ENCODE data around the gene EIF3K.

DNA sequence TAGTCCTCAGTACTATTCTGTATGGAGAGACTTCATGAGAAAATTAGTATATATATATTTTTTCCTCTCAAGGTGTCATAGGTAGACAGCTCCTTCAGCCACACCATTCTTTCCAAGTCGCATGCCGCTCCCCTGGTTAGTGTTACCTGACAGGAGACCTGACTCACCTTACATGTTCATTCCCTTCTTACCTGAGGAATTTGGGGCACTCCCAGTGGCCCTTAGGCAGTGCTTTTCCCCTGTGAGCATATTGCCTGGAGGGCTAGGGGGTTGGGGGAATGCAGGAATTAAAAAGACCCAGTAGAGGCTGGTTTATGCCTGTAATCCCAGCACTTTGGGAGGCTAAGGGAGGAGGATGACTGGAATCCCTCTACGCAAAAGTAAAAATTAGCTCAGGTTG is 19.5 kb downstream of the EIF3K start:
- TF ChIP-seq, protein P1, sequence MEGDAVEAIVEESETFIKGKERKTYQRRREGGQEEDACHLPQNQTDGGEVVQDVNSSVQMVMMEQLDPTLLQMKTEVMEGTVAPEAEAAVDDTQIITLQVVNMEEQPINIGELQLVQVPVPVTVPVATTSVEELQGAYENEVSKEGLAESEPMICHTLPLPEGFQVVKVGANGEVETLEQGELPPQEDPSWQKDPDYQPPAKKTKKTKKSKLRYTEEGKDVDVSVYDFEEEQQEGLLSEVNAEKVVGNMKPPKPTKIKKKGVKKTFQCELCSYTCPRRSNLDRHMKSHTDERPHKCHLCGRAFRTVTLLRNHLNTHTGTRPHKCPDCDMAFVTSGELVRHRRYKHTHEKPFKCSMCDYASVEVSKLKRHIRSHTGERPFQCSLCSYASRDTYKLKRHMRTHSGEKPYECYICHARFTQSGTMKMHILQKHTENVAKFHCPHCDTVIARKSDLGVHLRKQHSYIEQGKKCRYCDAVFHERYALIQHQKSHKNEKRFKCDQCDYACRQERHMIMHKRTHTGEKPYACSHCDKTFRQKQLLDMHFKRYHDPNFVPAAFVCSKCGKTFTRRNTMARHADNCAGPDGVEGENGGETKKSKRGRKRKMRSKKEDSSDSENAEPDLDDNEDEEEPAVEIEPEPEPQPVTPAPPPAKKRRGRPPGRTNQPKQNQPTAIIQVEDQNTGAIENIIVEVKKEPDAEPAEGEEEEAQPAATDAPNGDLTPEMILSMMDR (IDR thresholded peaks at IDR 0.05): no peak
- TF ChIP-seq POLR2AphosphoS5 (IDR thresholded peaks at IDR 0.05; ENCODE audit: low read depth, low read length) (no peak), SIN3A (IDR thresholded peaks at IDR 0.05; ENCODE audit: borderline replicate concordance, insufficient read depth, low read depth, low read length) (no peak), TCF7L2 (IDR thresholded peaks at IDR 0.05; ENCODE audit: low read depth, low read length) (no peak)
- TF ChIP-seq, protein P2, sequence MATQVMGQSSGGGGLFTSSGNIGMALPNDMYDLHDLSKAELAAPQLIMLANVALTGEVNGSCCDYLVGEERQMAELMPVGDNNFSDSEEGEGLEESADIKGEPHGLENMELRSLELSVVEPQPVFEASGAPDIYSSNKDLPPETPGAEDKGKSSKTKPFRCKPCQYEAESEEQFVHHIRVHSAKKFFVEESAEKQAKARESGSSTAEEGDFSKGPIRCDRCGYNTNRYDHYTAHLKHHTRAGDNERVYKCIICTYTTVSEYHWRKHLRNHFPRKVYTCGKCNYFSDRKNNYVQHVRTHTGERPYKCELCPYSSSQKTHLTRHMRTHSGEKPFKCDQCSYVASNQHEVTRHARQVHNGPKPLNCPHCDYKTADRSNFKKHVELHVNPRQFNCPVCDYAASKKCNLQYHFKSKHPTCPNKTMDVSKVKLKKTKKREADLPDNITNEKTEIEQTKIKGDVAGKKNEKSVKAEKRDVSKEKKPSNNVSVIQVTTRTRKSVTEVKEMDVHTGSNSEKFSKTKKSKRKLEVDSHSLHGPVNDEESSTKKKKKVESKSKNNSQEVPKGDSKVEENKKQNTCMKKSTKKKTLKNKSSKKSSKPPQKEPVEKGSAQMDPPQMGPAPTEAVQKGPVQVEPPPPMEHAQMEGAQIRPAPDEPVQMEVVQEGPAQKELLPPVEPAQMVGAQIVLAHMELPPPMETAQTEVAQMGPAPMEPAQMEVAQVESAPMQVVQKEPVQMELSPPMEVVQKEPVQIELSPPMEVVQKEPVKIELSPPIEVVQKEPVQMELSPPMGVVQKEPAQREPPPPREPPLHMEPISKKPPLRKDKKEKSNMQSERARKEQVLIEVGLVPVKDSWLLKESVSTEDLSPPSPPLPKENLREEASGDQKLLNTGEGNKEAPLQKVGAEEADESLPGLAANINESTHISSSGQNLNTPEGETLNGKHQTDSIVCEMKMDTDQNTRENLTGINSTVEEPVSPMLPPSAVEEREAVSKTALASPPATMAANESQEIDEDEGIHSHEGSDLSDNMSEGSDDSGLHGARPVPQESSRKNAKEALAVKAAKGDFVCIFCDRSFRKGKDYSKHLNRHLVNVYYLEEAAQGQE (IDR thresholded peaks at IDR 0.05; ENCODE audit: insufficient read depth in 1 of 2, low read depth in 2 of 2, low read length in 1 of 2): no peak
